ENCODE measurements around the gene FAM83B.
"Not testable (repeated sequence)": the region's sequence is repeated elsewhere in the genome, so short reads cannot be mapped to it uniquely, and the experiment has no call there.

Gene FAM83B

DNA sequence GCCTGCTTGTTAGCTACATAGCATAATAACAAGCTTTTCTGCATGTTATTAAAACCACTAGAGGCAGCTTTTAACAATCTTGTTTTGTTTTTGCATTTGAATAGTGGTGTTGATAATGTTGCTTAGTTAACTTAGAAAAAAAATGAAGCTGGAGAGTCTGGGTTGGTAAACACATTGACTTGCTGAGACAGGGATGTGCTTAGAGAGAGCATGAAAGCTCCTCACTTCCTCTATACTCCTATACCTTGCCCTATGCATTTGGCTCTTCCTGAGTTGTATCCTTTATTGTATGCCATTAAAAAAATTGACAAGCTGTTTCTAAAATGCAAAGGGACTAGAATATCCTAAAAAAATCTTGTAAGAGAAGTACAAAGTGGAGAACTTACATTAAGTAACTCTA, 13.6 kb downstream of the FAM83B start:
- DNase-seq (ENCODE audit: low spot score) = no peak

DNA sequence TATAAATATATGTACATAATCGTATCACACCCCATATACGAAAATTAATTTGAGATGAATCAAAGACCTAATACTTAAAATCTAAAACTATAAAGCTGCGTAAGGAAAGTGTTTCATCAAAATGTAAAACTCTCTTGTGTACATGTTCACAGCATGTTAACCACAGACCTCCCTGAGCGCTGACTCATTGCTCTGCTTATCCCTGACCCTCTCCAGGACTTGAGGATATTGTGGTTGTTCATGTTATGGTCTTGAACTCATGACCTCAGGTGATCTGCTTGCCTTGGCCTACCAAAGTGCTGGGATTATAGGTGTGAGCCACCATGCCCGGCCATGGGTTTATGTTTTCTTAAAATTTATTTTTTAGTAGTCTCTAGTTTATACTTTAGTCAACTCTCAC, 14.2 kb downstream of the FAM83B start:
- DNase-seq (ENCODE audit: low spot score) = no peak

DNA sequence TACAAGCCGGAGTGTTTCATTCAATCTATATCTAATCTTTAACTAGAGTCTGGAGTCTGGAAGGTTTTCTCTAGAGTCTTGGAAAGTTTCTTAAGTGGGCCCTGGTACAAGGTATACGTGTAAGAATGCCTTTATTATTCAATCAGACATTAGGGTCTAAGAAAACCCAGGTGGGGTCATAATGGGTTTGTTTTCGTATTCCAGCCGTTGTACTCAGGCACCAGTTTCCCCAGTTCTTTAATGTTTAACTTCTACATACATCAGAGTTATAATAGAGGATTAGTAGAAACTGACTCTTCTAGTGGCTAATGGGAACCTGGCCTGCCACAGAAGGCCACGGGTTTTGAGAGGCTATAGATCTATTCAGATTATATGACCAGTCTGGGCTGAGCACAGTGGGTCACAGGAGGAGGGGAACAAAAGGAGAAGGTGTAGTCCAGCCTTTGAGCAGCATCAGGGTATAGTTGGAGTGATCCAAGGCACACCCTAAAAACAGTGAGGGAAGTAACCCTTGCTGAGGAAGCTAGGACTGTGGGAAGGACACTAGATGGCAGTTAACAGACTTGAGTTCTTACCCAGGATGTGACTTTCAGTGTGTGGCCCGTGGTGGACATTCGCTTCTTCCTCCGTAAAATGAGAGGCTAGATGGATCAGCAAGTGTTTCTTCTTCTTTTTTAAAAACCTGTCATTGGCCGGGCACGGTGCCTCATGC, 15.5 kb downstream of the FAM83B start:
- no peak for DNase-seq (ENCODE audit: low spot score)

DNA sequence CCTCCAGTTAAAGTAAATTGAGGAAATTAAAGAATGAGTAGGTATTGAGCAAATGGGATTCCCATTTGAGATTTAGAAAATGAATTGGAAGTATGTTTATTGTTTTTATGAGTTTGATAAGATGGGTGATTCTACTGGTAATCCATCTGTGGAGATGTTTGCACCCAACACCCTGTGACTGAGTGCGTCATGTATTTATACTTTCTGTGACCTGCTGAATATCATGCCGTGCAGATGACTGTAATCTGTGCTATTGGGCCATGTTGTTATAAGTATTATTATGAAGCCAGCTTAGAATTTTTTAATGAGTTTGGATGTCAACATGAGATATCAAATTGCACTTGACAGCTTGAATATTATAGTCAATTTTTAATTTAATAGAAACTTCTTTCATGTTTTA, 17.7 kb downstream of the FAM83B start:
- DNase-seq (ENCODE audit: low spot score) = no peak

DNA sequence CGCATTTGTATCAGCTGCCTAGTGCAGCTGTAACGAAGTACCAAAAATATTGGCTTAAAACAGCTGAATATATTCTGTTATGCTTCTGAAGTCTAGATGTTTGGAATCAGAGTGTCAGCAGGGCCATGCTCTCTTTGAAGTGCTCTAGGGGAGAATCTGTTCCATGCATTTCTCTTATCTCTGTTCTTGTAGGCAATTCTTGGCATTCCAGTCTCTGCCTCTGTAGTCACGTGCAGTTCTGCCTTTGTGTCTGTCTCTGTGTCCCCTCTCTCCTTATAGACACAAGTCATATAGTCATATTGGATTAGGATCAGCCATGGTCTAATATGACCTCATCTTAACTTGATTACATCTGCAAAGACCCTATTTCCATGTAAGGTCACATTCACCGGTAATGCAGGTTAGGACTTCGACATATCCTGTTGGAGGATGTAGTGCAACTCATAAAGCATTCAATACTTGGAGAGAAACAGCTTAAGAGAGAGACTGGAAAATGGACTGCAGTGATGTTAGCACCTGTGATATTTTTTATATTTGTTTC, 18.6 kb downstream of the FAM83B start:
- DNase-seq (ENCODE audit: low spot score) = no peak

DNA sequence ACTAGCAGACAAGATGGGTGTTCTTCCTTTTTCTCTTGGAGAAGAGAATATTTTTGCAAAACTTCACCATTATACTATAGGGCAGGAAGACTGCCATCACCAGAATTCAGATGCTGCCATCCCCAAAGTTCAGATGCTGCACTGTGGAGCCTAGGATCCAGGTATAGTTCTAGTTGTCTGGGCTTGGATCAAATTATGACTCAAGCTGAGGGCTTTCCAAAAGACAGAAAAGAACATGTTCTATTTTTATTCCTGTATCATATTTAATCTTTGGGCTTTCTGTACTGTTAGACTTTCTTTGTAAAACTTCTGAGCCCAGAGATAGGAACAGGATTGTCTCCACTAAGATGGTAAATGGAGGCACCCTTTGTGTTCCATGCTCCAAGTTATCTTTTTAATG, 22.0 kb downstream of the FAM83B start:
- DNase-seq (ENCODE audit: low spot score) = no peak

DNA sequence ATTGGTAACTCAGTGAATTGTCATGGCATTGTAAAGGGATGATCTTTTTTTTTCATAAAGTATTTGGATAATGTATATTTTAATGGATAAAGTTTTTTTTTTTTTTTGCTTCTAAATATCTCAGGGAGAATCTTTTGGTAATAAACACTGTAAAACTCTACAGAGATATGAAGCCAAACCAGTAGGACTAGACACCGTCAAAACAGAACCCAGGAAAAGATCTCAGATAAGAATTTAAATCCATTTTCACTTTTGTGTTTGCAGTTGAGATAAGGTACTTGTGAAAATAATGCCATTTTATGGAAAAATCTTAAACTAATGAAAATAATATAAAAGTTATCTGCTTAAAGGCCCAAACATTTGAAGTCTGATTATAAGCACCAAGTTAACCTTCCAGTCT, 27.0 kb downstream of the FAM83B start:
- no peak for DNase-seq (ENCODE audit: low spot score)

DNA sequence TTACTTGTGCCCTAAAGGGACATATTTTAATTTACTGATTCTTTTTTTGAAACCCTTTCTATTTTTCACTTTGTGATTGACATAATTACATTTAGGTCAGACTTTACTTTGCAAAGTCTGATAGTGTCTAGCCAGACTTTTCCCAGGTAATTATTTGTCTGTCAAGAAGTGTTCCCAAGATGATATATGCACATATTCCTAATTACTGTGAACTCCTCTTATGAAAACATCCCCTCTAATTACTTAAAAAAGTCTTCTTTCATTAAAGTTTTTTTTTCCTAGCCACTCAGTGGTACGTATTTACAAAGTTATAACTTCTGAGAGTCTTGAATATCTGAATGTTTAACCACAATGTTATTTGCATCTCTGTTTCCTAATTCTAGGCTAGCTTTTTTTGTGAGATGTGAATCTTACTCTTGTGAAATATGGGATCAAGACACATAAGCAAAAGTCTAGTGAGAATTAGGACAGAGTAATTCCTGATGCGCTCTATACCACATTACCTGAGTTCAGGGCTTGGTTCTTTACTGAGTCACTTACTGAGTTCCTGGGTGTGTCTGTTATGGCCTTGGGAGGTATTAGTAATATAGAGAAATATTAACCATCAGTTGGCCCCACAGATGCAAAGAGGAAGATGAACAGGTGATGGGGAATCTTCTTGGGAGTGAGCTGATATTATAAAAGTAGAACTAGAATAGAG, 27.9 kb downstream of the FAM83B start:
- DNase-seq (ENCODE audit: low spot score) = no peak

DNA sequence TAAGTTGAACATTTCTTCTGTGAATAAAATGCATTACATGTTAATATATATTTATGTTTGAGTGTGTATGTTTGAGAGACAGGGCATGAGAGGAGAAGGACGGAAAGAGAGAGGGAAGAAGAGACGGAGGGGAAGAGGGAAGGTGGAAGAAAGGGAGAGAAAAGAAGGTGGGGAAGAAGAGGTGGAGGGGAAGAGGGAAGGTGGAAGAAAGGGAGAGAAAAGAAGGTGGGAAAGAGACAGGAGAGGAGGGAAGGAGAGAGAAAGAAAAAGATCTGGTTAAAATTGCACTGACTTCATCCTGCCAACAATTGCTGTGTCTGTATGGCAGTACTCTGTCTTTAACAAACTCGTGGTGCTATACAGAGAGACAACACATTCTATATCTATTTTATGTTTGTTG, 29.0 kb downstream of the FAM83B start:
- DNase-seq (ENCODE audit: low spot score) = no peak

DNA sequence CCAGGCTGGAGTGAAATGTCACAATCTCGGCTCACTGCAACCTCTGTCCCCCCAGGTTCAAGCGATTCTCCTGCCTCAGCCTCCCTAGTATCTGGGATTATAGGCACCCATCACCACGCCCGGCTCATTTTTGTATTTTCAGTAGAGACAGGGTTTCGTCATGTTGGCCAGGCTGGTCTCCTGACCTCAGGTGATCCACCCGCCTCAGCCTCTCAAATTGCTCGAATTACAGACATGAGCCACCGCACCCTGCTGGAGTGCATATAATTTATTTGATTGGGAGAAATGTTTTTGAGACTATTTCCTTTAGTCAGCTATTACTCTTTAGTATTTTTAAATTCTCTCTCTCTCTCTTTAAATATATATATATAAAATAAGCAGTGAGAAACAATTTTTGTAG, 29.8 kb downstream of the FAM83B start:
- no peak for DNase-seq (ENCODE audit: low spot score)

DNA sequence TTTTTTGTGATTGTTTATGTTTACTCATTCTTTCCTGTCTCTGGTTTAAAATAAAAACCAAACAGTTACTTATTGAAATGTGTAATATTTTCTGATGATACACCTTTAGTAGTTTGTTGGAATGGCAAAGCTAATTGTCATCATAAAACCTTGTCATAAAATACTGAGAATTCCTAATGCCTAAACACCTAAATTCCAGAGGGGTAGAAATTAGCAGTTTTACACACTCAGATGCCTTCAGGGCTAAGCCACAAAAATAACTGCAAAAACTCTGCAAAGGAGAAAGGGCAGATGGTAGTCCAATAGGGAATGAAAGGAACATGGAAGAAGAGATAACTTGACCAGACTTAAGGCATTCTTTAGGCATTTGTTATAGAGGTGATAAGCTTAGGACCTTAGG, 30.3 kb downstream of the FAM83B start:
- DNase-seq (ENCODE audit: low spot score) = no peak

DNA sequence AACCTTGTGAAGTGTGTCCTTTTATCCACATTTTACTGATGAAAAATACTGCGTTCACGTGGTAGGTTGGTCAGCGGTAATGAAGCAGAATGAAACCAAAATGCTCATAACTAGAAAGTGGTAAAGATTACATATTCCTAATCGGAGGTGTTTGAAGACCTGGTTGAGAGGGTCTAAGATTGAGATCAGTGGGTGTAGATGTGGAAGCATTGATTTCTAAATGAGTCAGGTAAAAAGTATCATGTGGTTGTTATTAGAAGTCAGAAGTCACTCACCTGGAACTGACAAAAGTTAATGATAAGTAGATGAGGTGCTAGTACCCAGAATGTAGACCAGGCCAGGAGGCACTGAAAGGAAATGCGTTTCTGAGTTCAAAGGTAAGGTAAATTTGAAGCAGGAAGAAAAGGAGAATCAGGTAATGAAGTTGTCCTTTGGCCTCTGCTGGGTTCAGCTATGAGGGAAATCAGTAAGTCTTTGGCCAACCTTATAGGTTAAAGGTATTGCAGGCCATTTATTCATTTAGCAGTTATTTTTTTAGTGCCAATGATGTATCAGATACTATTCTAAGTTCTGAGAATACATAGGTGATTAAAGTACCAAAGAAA, 31.2 kb downstream of the FAM83B start:
- no peak for DNase-seq (ENCODE audit: low spot score)

DNA sequence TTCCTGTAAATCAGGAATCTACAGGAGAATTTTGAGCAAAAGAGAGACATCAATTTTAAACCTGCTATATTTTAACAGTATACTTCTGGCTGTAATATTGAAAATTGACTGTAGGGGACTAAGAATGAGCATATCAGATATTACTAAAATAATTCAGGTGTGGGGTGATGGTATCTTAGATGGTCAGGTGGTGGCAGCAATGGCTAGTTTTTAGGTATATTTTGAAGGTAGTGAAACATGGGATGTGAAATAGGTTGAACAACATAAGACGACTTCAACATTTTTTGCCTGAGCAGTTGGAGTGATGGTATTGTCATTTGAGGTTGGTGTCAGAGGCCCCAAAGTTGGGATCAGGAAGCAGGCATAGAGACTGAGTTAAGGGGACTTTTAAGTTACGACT, 32.1 kb downstream of the FAM83B start:
- DNase-seq (ENCODE audit: low spot score) = no peak

DNA sequence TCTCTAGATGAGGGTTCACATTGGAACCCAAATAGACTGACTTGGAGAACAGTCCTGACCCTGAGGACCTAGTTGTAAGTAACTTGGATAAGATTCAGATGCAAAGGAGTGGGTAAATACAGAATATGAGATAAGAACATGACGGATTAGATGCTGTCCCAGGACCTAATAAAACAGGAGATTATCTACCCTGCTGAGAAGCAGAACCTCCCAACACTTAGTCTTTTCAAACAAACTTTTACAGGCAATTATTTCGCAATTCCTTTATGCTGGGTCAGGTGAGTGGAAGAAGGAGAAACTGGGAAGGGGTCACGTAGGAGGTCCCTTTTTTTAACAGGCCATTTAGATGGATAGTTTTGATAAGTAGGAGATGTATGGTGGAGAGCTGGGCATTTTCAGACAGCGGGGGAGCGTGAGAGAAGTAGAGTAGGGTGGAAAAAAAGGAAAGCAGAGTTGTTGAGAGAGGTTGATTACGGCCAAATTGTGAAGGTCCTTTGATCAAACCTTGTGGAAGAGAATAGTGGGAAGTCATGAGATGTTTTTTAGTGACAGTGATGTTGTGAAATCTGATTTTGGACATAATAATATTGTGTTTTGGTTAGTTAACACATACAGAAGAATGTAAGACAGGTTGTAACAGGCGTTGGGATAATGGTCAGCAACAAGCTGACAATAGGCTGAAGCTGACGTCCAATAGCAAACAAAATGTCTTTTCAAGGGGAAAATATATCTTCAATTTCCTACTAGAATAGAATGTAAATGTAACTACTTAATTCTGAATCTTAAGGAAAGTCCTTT, 32.8 kb downstream of the FAM83B start:
- DNase-seq (ENCODE audit: low spot score) = no peak

DNA sequence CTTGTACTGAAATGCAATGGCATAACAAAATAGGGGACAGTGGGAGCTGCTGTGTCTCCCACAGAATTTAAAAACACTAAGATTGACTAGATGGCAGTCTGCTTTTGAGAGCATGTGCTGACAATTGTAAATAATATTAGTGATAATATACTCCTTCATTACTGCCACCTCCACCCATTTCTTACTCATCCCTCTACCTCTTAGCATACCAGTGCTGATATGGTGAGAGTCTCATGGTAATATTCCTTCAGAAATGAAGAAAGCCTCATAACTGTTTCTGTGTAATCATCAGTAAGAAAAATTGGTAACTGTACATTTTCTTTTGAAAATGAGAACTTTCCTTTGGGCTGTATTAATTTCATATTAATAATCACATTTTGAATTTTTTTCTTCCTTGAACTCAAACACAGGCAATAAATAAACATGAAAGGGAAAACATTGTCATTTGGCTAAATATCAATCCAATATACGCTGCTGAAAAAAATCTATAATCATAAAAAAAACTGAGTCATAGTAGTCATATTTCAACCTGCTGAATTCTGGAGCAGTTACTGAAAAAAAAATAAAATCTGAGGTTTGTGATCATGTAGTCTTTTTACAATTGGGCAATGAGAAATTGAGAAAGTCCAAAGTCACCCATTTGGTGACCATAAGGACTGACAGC, 34.6 kb downstream of the FAM83B start:
- no peak for DNase-seq (ENCODE audit: low spot score)

DNA sequence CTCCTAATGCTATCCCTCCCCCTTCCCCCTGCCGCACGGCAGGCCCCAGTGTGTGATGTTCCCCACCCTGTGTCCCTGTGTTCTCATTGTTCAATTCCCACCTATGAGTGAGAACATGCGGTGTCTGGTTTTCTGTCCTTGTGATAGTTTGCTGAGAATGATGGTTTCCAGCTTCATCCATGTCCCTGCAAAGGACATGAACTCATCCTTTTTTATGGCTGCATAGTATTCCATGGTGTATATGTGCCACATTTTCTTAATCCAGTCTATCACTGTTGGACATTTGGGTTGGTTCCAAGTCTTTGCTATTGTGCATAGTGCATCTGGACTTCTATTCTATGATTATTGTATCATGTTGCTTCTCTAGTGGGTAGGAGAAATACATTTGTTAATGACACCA, 35.3 kb downstream of the FAM83B start:
- not testable (repeated sequence) for DNase-seq (ENCODE audit: low spot score)

DNA sequence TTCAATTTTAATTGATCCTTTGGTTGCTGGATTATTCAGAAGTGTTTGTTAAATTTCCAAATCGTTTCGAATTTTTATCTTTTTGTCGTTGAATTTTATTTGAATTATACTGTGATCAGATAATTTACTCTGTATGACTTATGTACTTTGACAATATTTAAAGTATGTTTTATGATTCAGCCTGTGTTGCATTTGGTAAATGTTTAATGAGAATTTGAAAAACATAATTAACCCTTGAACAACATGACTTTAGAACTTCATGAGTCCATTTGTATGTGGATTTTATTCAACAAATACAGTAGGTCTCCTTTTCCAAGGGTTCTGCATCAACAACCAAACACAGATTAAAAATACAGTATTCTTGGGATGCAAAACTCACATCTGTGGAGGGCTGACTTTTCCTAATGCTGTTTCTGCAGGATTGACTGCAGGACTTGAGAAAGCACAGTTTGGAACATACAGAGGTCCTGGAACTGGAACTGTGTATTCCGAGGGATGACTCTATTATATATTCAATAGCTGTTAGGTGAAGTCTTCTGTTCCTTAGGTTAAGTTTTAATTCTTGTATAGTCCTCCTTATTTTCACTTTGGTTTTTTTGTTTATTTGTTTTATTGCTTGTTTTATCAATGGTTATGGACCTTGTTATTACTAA, 40.5 kb downstream of the FAM83B start:
- no peak for DNase-seq (ENCODE audit: low spot score)

DNA sequence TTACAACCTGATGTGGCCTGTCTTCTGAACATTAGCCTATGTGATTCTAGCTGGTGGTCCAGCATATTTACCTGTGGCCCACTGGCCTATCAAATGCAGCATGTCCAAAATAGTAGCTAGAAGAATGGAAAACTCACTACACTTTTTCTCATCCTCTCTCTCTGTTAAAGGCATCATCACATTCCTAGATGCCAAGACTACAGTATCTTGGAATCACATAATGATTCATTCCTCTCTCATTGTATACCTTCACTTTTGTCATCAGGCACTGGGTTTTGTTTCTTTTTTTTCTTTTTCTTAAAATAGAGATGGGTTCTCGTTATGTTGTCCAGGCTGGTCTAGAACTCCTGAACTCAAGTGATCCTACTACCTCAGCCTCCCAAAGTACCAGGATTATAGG, 45.0 kb downstream of the FAM83B start:
- no peak for DNase-seq (ENCODE audit: low spot score)

DNA sequence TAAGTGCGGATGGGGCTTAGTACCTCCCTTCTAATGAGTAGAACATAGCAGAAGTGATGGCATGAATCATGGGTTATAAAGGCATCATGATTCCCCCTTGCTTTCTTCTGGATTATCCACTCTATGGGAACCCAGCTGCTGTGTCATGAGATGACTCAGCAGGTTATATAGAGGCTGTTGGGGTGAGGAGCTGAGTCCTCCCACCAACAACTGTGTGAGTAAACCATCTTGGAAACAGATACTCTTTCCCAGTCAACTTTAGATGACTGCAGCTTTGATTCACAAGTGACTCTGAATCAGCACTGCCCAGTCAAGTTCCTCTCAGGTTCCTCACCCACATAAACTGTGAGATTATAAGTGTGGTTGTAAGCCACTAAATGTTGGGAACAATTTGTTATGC, 46.3 kb downstream of the FAM83B start:
- DNase-seq (ENCODE audit: low spot score) = no peak

DNA sequence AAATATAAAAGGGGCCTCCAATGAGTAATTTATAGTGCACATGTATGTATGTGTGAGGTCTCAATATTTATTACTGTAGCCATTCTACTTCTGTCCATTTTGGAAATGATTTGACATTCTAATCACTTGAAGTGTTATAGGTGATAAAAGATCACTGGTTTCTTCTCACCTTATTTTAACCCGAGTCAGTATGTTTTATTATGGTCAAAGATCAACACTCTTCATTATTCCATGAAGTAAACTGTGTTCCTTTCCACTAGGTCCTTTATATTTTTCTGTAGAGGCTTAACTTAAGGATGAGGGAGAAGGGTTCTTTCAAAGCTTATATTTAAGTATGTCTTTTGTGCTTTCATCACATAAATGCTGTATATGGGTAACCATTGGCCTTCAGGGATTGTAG, 47.2 kb downstream of the FAM83B start:
- no peak for DNase-seq (ENCODE audit: low spot score)

DNA sequence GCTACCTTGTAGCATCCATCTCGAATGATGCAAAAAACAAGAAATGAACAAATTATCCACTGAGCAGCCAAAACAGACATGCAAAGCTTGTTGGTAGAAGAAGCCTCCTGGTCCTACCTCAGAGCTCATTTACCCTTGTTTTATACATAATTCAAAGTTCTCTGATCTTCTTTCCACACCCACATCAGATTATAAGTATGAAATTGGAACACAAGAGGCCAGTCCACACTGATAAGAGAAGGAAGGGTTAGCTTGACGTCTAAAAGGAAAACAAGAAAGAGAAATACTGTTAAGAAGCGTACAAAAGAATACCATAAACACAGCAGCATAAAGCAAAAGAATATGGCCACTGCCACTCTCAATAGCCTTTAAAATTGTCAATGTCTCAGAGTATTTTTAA, 49.7 kb downstream of the FAM83B start:
- no peak for DNase-seq (ENCODE audit: low spot score)
